Keratinocyte (primary cell): Measurements from ENCODE around the gene FGFBP1.

ENCODE experiments used
- EZH2 ChIP-seq: IDR thresholded peaks from one replicate; pipeline ENCODE4 v1.6.1; 2012; ENCODE audit warnings: inconsistent platforms, mild to moderate bottlenecking, low read length, moderate library complexity
- TF ChIP-seq, protein P1 (sequence below), 3 experiments: IDR thresholded peaks in 1 of 3; conservative IDR thresholded peaks in 1 of 3; optimal IDR thresholded peaks in 1 of 3; 2 replicates in 2 of 3; 3 replicates in 1 of 3; pipeline versions ENCODE3 to v1.5.1; 2011; ENCODE audit warnings: low read length in 3 of 3, mild to moderate bottlenecking in 3 of 3, moderate library complexity in 2 of 3, control low read depth in 1 of 3, inconsistent platforms in 1 of 3; ENCODE audit not compliant: insufficient read depth in 2 of 3; ENCODE audit errors: extremely low read depth in 1 of 3

DNA sequence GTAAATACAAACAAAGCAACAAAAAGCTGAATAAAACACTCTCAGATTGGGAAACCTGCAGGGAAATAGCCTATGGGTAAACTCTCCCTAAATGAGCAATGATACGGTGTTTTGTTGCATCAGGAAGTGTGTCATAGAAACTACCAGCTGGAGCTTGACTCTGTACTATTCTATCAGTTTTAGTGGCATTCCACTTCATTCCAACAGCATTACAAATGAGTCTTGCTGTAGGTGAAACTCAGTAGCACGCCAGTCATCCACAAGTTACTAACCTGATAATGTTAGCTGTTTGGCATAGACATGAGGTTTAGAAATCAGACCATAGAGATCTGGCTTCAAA, 24.9 kb downstream of the FGFBP1 start:
- TF ChIP-seq, protein P1, sequence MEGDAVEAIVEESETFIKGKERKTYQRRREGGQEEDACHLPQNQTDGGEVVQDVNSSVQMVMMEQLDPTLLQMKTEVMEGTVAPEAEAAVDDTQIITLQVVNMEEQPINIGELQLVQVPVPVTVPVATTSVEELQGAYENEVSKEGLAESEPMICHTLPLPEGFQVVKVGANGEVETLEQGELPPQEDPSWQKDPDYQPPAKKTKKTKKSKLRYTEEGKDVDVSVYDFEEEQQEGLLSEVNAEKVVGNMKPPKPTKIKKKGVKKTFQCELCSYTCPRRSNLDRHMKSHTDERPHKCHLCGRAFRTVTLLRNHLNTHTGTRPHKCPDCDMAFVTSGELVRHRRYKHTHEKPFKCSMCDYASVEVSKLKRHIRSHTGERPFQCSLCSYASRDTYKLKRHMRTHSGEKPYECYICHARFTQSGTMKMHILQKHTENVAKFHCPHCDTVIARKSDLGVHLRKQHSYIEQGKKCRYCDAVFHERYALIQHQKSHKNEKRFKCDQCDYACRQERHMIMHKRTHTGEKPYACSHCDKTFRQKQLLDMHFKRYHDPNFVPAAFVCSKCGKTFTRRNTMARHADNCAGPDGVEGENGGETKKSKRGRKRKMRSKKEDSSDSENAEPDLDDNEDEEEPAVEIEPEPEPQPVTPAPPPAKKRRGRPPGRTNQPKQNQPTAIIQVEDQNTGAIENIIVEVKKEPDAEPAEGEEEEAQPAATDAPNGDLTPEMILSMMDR (optimal IDR thresholded peaks at IDR 0.05 in 1 of 3, IDR thresholded peaks at IDR 0.05 in 1 of 3, conservative IDR thresholded peaks at IDR 0.05 in 1 of 3; ENCODE audit: extremely low read depth in 1 of 3, insufficient read depth in 2 of 3, low read length in 3 of 3): no peak
- TF ChIP-seq EZH2: no peak
